HG03565 (cell line): Measurements from ENCODE around the gene NCOA1.
A peak's percentile ranks its signal among the peaks of the same experiment; 100 is the strongest.
"Not testable (repeated sequence)": the region's sequence is repeated elsewhere in the genome, so short reads cannot be mapped to it uniquely, and the experiment has no call there.

Experiments used
- ATAC-seq: cut with Tn5 transposase; IDR thresholded peaks from one replicate; pipeline ENCODE4 v1.9.1; 2021; ENCODE audit warnings: mild to moderate bottlenecking, moderate library complexity; ENCODE audit not compliant: unreplicated experiment

Gene NCOA1

DNA sequence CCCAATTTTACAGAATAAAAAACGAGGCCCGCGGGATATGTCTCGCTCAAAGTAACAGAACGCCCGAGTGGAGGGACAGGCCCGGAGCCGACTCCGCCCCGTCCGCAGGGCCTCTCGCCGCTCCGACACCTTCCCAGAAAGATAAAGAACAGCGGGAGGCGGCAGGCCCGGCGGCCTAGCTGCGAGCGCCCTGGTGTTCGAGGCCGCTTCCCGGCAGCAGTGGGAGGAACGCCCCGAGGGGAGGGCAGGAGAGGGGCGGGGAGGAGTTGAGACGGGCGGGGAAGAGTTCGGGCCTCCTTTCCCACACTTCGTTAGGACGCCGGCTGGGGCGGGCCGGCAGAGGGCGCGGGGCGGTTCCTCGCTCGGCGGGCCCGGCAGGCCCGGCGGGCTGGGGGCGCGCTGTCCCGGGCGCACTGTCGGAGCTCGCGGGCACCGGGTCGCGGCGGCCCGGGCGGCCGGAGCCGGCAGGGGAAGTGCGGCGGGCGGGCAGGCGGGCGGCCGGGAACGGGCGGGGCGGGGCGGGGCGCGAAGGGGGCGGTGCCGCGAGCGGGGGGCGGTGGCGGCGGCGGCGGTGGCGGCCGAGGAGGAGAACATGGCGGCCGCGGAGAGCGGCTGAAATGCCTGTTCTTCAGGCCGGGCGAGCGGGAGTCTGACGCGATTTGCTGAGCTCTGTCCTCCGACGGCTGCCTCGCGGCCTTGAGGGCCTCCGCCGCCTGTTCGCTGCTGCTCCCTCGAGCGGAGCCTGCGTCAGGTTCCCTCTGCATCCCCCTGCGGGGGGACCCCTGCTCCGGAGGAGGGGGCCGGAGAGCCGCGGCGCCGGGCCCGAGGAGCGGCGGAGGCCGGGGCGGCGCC is at the start of gene NCOA1:
Gene NCOA1, plus strand, starts transcription at position 565 of the 852 bp plus-strand sequence. CDS start 167,424 bp downstream, outside the sequence.
- peak; percentile 50 for ATAC-seq

DNA sequence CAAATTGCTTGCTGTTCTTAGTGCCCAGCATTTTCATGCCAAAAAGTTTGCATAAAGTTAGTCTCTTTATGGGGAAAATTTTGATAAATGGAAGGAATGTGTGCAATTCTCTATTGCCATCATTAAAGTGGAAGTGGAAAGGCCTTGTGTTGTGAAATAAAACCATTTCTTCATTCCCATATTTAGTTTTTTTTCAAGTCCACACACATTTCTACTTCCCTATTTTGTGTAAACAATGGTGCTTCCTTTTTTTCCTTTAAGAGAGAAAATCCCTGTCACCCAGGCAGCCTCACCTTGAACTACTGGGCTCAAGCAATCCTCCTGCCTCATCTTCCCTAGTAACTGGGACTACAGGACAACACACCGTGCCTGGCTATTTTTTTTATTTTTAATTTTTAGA is 42.3 kb upstream of the NCOA1 start:
- no peak for ATAC-seq

DNA sequence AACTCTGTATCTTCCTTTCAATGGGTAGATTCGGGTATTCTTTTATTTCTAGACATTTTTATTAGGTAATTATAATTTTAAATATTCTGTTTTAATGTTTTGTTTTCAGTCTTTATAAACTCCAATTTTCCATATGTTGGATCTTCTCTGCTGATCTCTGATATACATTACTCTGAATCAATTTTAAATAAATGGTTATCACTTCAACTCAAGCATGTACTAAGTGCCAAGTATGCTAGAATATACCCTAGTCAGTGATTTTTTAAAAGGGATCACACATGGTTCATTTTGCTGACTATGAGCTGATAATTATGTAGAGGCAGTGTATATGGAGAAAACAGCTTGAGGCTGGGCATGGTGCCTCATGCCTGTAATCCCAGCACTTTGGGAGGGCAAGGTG is 41.7 kb upstream of the NCOA1 start:
- ATAC-seq: no peak

DNA sequence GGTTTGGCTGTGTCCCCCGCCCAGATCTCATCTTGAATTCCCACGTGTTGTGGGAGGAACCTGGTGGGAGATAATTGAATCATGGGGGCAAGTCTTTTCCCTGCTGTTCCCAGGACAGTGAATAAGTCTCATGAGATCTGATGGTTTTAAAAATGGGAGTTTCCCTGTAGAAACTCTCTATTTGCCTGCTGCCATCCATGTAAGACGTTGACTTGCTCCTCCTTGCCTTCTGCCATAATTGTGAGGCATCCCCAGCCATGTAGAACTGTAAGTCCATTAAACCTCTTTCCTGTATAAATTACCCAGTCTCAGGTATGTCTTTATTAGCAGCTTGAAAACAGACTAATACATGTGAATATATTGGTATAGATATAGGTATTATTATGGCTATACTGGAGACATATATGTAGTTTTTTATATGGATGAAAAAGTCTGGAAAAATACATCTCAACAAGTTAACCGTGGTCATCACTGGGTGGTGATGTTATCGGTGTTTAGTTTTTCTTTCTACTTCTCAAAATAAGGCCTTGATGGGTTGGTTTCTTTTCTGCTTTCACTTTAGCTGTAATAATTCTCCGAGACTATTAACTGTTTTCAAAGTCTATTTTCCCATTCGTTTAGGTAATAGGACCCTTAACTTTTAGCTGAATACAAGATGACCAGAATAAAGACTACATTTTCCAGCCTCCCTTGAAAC is 39.1 kb upstream of the NCOA1 start:
- ATAC-seq: no peak

DNA sequence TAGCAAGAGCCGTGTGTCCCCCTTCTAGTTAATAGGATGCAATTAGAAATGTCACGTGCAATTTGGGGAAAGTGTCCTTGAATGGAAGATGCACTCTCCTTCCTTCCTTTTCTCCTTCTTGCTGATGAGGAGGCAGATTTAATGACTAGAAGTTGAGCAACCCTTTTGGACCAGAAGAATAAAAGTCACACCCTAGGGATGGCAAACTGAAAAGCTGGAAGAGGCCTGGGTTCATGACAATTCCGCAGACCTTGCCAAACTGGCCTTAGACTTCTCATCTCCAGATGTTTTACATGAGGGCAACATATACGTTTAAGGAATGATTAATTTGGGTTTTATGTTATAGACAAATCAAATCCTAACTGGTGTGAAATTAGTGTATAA is 38.6 kb upstream of the NCOA1 start:
- no peak for ATAC-seq

DNA sequence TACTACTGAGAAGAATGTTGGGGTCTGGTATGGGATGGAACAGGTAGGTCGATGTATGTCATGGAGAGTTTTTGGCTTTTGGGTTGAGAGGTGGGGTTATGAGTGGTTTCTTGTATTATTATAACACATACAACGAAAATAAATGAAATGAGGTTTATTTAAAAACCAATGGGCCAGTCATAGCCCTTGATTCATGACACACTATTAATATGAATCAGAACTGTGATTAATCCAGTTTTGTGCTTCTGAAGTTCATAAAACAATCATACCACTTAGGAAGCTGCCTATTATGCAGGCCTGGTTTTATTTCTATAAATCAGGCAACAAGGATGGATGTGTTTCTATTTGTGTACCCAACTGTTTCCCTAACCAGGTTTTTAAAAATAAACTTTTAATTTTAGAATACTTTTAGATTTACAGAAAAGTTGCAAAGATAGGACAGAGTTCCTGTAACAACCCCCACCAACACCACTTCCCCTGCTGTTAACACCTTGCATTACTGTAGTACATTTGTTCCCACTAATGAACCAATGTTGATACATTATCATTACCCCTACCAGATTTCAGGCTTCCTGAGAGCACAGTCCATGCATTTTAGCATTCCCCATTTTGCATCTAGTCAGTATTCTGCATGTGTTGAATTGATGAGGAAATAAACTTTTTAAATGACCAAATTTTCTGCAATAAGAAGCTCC is 37.5 kb upstream of the NCOA1 start:
- no peak for ATAC-seq

DNA sequence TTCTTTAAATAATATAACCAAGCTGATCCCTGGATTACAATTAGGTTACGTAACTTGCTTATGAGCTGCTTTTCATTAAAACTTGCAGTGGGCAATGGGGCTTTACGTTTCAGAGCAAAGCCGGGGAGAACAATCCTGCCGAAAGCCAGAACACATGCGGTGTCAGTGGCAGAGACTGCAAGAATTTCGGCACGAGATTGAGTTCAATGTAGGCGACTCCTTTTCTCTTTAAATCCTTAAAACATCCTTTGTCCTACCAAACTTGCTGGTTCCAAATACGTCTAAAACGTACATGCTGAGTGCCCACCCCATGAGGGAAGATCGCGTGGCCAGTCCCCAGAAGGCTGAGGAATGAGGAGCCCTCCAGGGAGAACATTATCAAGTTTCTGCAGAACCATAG is 36.8 kb upstream of the NCOA1 start:
- ATAC-seq: no peak

DNA sequence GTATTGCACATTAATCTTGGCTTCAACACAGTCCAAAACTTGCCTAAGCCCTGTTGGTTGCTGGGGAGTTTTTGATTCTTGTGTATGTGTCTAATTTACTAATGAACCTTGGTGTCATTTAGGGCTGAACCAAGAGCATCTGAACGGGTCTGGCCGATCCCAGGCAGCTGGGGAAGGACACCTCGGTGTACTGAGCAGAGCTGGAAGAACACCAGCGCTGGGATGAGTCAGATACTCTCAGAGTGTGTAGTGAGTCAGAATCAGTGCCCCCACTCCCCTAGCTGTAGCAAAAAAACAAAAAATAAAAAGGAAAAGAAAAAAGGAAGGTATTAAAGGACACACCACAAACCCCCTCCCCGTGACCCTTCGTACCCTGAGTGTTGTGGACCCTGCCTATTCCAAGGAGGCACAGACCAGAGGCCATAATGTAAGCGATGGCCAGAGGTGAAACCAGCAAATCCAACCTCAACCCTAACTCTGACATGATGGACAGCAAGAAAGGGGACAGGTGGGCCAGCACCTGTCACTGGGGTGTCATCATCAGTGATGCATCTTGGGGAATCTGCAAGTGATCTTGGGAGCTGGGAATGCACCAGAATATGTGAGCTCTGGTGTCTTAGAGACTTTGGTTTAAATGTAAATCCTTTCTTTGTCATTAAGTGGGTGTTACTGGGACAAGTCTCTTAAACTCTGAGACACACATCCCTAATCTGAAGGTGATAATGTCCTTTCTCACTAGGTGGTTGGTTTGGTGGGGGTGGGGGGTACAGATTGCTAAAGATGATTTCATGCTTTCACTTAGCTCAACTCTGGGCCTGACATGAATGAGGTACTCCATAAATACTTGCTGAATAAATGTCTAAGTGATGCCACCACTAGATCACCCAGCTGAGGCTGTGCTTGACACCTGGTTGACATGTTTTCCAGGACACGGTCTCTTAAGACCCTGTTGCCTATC is 34.2 kb upstream of the NCOA1 start:
- ATAC-seq: no peak

DNA sequence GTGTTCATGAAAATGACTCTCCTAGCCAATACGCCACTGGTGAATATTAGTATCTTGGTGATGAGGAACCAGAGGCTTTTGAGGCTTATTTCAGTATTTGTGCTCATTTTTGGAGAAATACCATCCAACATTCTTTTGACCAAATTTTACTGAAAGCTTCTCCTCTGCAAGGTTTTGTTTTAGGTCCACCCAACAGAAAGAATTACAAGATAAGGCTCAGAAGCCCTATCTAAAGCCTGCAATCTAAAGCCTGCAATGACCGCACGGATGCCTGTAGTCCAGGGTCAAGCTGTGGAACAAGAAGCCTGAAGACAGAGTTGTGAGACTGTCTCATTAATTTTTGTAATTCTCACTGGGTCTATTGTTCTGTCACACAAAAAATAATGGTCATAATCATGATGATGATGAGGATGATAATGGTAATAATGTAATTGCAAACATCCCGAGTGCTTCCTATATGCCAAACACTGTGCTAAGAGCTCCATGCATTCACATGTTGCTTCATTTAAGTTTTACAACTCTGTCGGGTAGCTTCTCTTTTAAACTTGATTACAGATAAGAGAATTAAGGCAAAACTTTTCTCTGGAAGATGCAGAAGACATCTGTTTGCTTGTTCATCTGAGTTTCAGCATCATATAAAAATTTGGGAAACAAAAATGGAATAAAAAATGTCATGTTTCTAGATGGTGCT is 33.2 kb upstream of the NCOA1 start:
- ATAC-seq: no peak

DNA sequence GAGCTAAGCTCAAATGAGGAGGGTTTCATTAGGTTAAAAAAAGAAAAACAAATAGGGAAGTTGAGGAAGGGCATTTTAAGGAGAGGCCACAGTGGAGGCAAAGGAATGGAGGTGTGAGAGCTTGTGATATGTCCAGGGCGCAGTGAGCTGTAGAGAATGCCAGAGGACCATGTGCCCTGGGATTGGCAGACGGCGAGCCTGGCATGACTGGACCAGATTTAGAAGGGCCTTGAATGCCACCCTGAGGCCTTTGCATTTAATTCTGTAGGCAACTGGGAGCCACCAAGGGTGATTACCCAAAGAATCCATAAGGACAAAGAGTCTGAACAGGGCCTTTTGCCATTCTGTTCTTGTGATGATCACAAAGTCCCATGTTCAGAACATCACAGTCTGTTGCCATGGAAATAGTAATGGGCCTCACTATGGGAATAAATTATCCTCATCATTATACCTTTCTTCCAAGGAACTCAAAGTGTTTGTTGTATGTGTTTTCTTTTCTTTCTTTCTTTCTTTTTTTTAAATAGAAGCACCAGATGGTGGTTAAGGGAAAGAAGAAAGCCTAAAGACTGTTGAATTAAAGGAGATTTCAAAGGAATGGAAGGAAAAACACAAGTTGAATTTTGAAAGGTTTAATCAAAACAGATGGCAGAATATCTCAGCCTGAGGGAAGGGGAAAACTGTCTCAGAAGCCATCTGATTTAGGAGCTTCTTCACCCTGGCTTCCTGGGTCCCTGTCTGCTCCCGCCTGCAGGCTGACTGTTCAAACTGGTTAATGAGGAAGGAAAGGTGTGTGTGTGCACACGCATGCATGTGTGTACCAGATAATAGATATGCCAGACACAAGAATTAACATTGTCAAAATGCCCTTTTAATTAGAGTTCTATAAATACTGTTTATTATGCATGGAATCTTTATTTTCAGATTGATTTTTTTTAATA is 31.6 kb upstream of the NCOA1 start:
- no peak for ATAC-seq

DNA sequence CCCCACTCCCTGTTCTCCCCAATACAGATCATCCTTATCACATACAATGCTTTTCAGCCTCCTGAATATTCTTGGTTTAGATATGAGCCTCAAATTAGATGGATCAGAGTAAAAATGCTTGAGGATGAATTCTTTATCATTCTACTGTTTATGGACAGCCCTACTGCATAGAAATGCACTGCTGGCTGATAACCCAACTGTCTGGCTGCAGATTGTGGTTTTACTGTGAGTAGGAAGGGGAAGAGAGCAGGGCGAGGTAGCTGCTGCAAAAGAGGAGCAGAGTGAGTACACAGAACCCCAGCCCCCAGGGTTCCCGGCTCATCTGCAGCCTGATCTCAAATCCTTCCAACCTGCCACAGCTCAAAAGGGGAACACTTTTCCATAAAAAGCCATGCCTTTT is 29.4 kb upstream of the NCOA1 start:
- ATAC-seq: no peak

DNA sequence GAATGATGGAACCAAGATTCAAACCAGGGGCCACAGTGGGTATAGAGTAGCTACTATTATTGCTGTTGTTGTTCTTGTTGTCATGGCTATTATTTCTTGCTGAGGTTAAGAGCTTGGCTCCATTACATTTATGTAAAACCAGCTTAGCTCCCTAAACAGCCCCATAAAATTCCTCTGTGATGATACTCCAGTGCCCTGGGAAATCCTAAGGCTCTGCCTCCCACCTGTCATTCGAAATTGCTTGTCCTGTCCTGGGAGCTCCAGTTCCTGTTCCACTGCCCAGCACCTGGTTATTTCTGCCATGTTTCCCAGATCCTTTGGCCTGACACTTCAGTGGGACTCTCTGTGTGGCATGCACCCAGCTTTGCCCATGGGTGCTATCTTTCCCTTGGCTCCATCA is 27.8 kb upstream of the NCOA1 start:
- ATAC-seq: no peak

DNA sequence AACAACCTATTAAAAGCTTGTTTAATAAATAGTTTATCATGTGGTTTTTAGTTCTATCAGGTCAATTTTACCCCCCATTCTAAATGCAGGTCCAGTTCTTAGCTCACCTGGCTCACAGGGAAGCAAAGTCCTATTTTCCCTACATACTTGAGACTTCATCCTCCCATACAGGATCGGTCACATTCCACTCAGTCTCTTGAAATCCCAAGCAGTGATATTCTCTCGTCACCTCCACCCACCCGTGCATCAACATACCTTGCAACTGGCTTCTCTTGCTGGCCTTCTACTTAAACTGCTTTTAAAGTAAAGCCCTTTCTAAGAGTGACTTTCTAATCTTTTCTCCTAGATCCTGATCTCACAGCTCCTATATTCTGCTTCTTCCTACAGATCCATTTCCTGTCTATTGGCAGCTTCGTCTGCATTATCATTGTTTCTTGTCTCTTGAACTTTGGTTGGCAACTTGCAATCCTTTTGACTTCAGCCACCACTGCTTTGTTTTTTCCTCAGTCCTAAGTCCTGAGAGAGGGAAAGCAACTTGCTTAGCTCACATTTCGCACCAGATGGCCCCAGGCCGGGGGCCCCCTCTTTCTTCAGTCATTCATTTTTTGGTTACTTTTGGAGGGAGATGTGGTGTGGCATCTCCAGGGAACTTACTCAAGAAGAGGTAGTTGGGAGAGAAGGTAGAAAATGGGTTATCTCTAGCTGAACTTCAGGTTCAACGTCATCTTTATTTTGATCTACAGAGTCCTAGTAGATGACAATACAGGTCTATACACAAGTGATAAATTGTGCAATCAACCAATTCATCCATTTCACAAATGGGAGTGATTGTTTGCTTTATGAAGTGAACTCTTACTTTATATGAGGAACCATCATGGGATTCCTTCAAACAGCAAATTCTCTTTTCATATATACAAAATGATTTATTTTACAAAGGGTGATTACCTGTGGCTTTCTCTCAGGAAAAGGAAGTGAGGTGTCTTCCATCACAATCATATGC is 23.9 kb upstream of the NCOA1 start:
- no peak for ATAC-seq

DNA sequence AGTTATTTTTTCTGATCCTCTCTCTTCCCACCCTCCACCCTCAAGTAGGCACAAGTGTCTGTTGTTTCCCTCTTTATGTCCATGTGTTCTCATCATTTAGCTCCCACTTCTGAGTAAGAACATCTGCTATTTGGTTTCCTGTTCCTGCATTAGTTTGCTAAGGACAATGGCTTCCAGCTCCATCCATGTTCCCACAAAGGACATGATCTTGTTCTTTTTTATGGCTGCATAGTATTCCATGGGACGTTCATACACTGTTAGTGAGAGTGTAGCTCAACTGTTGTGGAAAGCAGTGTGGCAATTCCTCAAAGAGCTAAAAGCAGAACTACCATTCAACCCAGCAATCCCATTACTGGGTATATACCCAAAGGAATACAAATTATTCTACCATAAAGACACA is 22.6 kb upstream of the NCOA1 start:
- not testable (repeated sequence) for ATAC-seq

DNA sequence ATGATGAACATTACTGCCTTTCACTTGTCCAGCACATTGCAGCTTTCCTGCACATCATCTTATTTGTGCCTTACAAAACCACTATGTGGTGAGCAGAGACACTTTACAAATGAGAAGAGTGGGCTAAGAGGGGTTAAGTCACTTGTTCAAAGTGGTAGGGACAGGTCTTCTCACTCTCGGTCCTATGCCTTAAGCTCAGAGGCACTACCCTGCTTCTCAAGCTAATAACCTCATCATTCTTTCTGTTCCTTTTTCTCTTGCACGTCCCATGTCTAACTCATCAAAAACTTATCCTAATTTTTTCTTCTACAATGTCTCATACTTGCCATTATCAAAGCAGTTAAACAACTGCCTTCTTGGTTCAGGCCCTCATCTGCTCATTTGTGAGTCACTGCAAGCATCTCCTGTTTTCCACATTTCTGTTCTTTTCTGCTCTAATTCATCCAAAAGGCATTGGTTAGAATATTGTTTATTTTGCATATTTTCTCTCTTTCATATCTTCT is 21.9 kb upstream of the NCOA1 start:
- no peak for ATAC-seq

DNA sequence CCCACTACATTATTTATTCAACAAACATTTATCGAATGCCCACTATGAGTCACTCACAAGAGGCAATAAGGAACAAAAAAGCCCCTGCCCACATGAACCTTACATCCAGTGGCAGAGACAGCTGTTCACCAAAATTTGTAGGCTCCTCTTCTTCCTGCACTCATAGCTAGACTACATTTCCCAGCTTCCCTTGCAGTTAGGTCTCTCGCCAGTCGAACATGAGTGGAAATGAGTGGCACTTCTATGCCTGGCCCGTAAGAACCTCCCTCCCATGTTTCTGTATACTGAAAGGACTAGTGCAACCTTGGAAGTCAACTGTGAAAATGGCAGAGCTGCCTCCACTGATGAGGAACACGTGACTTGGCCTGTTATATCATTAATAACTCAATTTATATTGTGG is 19.4 kb upstream of the NCOA1 start:
- no peak for ATAC-seq

DNA sequence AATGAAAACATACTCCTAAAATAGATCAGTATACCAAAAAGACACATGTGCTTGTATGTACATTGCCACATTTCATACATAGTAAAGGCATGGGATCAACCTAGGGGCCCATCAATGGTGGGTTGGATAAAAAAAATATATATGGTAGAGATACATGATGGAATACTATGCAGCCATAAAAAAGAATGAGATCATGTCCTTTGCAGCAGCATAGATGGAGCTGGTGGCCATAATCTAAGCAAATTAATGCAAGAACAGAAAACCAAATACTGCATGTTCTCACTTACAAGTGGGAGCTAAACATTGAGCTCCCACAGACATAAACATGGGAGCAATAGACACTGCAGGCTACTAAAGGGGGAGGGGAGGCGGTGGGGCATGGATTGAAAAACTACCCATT is 18.6 kb upstream of the NCOA1 start:
- no peak for ATAC-seq

DNA sequence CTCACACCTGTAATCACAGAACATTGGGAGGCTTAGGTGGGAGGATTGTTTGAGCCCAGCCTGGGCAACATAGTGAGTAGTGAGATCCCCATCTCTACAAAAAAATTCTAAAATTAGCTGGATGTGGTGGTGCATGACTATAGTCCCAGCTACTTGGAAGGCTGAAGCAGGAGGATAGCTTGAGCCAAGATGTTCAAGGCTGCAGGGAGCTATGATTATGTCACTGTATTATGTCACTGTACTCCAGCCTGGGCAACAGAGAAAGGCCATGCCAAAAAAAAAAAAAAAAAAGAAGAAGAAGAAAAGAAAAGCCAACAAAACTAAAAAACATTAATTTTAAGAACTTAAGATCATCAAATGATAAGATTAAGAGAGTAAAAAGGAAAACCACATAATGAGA is 17.4 kb upstream of the NCOA1 start:
- no peak for ATAC-seq
